Keratinocyte (primary cell): Measurements from ENCODE around the gene CHAC2. TPM values are rescaled to one million over a fixed set of nuclear protein-coding genes. Genes with fewer than 3 reads are reported as not detected.

Experiments used
- DNase-seq: peaks from one replicate; pipeline ENCODE4 v3.0.0-alpha.2; 2011; ENCODE audit warnings: low read depth, missing footprints, low spot score
- FAIRE-seq: peaks from 2 replicates; lab custom pipeline; 2011; peaks lifted over from hg19 to GRCh38; lab: Jason Lieb, UNC
- H2AFZ ChIP-seq: 2 replicates; pipeline ENCODE4 v1.6.0; 2012; ENCODE audit warnings: low read length, control low read depth, inconsistent platforms; ENCODE audit not compliant: control insufficient read depth
- H3K27ac ChIP-seq: 2 replicates; pipeline ENCODE4 v1.5.1; 2011; ENCODE audit warnings: low read length; ENCODE audit not compliant: control insufficient read depth, insufficient read depth
- H3K27me3 ChIP-seq: 3 replicates; pipeline ENCODE4 v1.6.0; 2011; ENCODE audit warnings: low read length; ENCODE audit not compliant: control insufficient read depth, insufficient read depth; ENCODE audit errors: extremely low read depth
- H3K36me3 ChIP-seq, 2 experiments: 2 replicates in 1 of 2; 3 replicates in 1 of 2; pipeline ENCODE4 v1.5.1; 2011; ENCODE audit warnings: low read length in 2 of 2, mild to moderate bottlenecking in 1 of 2; ENCODE audit not compliant: control insufficient read depth in 2 of 2, insufficient read depth in 2 of 2; ENCODE audit errors: extremely low read depth in 1 of 2
- H3K4me1 ChIP-seq: 3 replicates; pipeline ENCODE4 v1.5.1; 2011; ENCODE audit warnings: low read length; ENCODE audit not compliant: control insufficient read depth, insufficient read depth; ENCODE audit errors: extremely low read depth
- H3K4me2 ChIP-seq: 3 replicates; pipeline ENCODE4 v1.6.0; 2011; ENCODE audit warnings: low read depth, low read length; ENCODE audit not compliant: control insufficient read depth, insufficient read depth; ENCODE audit errors: extremely low read depth
- H3K4me3 ChIP-seq, 3 experiments: fragments of 200-600 bp in 1 of 3; sonication (generic) in 1 of 3; 2 replicates in 2 of 3; 3 replicates in 1 of 3; pipeline ENCODE4 v1.5.1; 2011 to 2016; ENCODE audit warnings: low read length in 3 of 3, mild to moderate bottlenecking in 3 of 3, control low read depth in 2 of 3, inconsistent platforms in 1 of 3, low read depth in 1 of 3, mixed read lengths in 1 of 3, mixed run types in 1 of 3, moderate library complexity in 1 of 3; ENCODE audit not compliant: control insufficient read depth in 2 of 3, insufficient read depth in 2 of 3; ENCODE audit errors: extremely low read depth in 1 of 3
- H3K79me2 ChIP-seq: 2 replicates; pipeline ENCODE4 v1.6.0; 2012; ENCODE audit warnings: low read length; ENCODE audit not compliant: control insufficient read depth, insufficient read depth
- H3K9ac ChIP-seq: 3 replicates; pipeline ENCODE4 v1.6.0; 2011; ENCODE audit warnings: low read length; ENCODE audit not compliant: control insufficient read depth, insufficient read depth; ENCODE audit errors: extremely low read depth
- H3K9me1 ChIP-seq: 3 replicates; pipeline ENCODE4 v1.6.0; 2011; ENCODE audit warnings: low read length; ENCODE audit not compliant: control insufficient read depth, insufficient read depth; ENCODE audit errors: extremely low read depth
- H3K9me3 ChIP-seq: 2 replicates; pipeline ENCODE4 v1.5.1; 2012; ENCODE audit warnings: low read depth, low read length; ENCODE audit not compliant: control insufficient read depth
- H4K20me1 ChIP-seq: 3 replicates; pipeline ENCODE4 v1.6.0; 2011; ENCODE audit warnings: low read length; ENCODE audit not compliant: control insufficient read depth, insufficient read depth; ENCODE audit errors: extremely low read depth
- EZH2 ChIP-seq: IDR thresholded peaks from one replicate; pipeline ENCODE4 v1.6.1; 2012; ENCODE audit warnings: inconsistent platforms, mild to moderate bottlenecking, low read length, moderate library complexity
- dilution Hi-C: fragments of 300-500 bp; cut with MboI; formaldehyde crosslinking; loops from one replicate; pipeline ENCODE4 v1.7.0; 2020; ENCODE audit warnings: low sequenced_read_pairs; ENCODE audit not compliant: extremely low pct_ligation_motif_present
- polyA plus RNA-seq, 5 experiments: library from polyadenylated mRNA; depleted of rRNA in 3 of 5; stranded (reverse) in 3 of 5; stranded (forward) in 1 of 5; unstranded in 1 of 5; fragments of >200 nt; gene quantifications; 1 replicate in 1 of 5; 2 replicates in 3 of 5; 3 replicates in 1 of 5; pipeline versions ENCODE4 v1.2.1 to v1.2.3, GENCODE V29; 2011 to 2012; ENCODE audit warnings: missing spikeins in 2 of 5, low read depth in 1 of 5, low replicate concordance in 1 of 5
- TF ChIP-seq, protein P1 (sequence below), 3 experiments: IDR thresholded peaks in 1 of 3; conservative IDR thresholded peaks in 1 of 3; optimal IDR thresholded peaks in 1 of 3; 2 replicates in 2 of 3; 3 replicates in 1 of 3; pipeline versions ENCODE3 to v1.5.1; 2011; ENCODE audit warnings: low read length in 3 of 3, mild to moderate bottlenecking in 3 of 3, moderate library complexity in 2 of 3, control low read depth in 1 of 3, inconsistent platforms in 1 of 3; ENCODE audit not compliant: insufficient read depth in 2 of 3; ENCODE audit errors: extremely low read depth in 1 of 3

CHAC2 gene
- polyA plus RNA-seq, 1 donor (not counting 4 experiments of a cell fraction or from before 2014, with no cell fraction given), result 10.9 TPM

GRCh38 chr2:53724536-53724935, 43.1 kb upstream of the CHAC2 start:
- Histone ChIP-seq H3K36me3 (no peaks in the 10 kb centered on the region), H3K27me3 (no peaks in the 10 kb centered on the region), H3K27ac (no peak overlapping the region), H3K9me1 (no peaks in the 10 kb centered on the region), H3K9me3 (no peaks in the 10 kb centered on the region), H3K9ac (no peak overlapping the region), H3K4me3 (no peak overlapping the region), H3K4me2 (no peak overlapping the region), H3K4me1 (no peaks in the 10 kb centered on the region), H2AFZ (no peak overlapping the region), H3K79me2 (no peaks in the 10 kb centered on the region), H4K20me1 (no peaks in the 10 kb centered on the region)
- dilution Hi-C loops, result no loop called here
- TF ChIP-seq, protein P1, sequence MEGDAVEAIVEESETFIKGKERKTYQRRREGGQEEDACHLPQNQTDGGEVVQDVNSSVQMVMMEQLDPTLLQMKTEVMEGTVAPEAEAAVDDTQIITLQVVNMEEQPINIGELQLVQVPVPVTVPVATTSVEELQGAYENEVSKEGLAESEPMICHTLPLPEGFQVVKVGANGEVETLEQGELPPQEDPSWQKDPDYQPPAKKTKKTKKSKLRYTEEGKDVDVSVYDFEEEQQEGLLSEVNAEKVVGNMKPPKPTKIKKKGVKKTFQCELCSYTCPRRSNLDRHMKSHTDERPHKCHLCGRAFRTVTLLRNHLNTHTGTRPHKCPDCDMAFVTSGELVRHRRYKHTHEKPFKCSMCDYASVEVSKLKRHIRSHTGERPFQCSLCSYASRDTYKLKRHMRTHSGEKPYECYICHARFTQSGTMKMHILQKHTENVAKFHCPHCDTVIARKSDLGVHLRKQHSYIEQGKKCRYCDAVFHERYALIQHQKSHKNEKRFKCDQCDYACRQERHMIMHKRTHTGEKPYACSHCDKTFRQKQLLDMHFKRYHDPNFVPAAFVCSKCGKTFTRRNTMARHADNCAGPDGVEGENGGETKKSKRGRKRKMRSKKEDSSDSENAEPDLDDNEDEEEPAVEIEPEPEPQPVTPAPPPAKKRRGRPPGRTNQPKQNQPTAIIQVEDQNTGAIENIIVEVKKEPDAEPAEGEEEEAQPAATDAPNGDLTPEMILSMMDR (optimal IDR thresholded peaks at IDR 0.05 in 1 of 3, IDR thresholded peaks at IDR 0.05 in 1 of 3, conservative IDR thresholded peaks at IDR 0.05 in 1 of 3; ENCODE audit: extremely low read depth in 1 of 3, insufficient read depth in 2 of 3, low read length in 3 of 3), result no peak
- TF ChIP-seq EZH2, result no peak
- FAIRE-seq (no peak), DNase-seq (no peak)

DNA sequence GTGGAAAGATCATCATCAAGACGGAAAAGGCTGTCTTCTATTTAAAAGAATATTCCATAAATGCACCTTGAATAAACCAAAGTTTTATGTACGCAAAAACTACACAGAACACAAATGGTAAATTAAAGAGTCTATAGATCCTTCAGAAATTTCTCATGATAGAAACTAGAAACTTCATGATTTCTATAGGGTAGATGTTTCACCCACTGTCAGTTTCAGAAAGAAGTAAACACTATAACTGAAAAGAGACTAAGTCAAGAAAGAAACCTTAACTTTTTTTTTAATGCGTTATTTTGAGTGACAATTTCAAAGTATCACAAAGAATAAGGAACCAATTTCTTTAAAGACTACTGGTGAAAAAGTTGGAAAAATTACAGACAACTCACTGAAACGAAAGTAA, 41.9 kb upstream of the CHAC2 start:
- no peaks in the 10 kb centered on the region for H3K9me3 ChIP-seq
- no peak for DNase-seq
- no peak overlapping the region for H3K4me3 ChIP-seq
- dilution Hi-C loops, result no loop called here
- H4K20me1 ChIP-seq, result no peaks in the 10 kb centered on the region
- H3K4me2 ChIP-seq, result no peak overlapping the region
- no peaks in the 10 kb centered on the region for H3K27me3 ChIP-seq
- no peaks in the 10 kb centered on the region for H3K9me1 ChIP-seq
- no peak overlapping the region for H3K27ac ChIP-seq
- no peaks in the 10 kb centered on the region for H3K36me3 ChIP-seq
- H3K4me1 ChIP-seq, result no peaks in the 10 kb centered on the region
- no peak for TF ChIP-seq EZH2
- TF ChIP-seq, protein P1 (optimal IDR thresholded peaks at IDR 0.05 in 1 of 3, IDR thresholded peaks at IDR 0.05 in 1 of 3, conservative IDR thresholded peaks at IDR 0.05 in 1 of 3; ENCODE audit: extremely low read depth in 1 of 3, insufficient read depth in 2 of 3, low read length in 3 of 3), result no peak
- no peak for FAIRE-seq
- H3K79me2 ChIP-seq, result no peaks in the 10 kb centered on the region
- no peak overlapping the region for H2AFZ ChIP-seq
- H3K9ac ChIP-seq, result no peak overlapping the region
